CD4-positive, alpha-beta T cell (primary cell): Measurements from ENCODE around the gene ABLIM1. TPM values are rescaled to one million over a fixed set of nuclear protein-coding genes. Genes with fewer than 3 reads are reported as not detected.
A peak's percentile ranks its signal among the peaks of the same experiment; 100 is the strongest.

ENCODE experiments used
- ATAC-seq: fragments of 200-7000 bp; cut with Tn5 transposase; one replicate; pipeline ENCODE4 v1.10.0; 2022; ENCODE audit warnings: mild to moderate bottlenecking; ENCODE audit not compliant: poor library complexity
- CTCF ChIA-PET: fragments of 350-600 bp; sonication (Branson Sonifier 250); formaldehyde crosslinking; loops from one replicate; lab custom pipeline; 2021; ENCODE audit warnings: antibody characterized with exemption, inconsistent platforms; lab: Charles Lee
- POLR2A ChIA-PET: fragments of 350-600 bp; sonication (Branson Sonifier 250); formaldehyde crosslinking; loops from one replicate; lab custom pipeline; 2021; ENCODE audit warnings: antibody characterized with exemption, inconsistent platforms; lab: Charles Lee
- DNase-seq, 14 experiments: peaks; one replicate each; pipeline ENCODE4 v3.0.0-alpha.2; 2013 to 2020; ENCODE audit warnings: mixed read lengths in 2 of 14
- H3K27ac ChIP-seq, 2 donors: one replicate each; pipeline versions ENCODE4 v1.5.1 to v1.7.0; 2013; ENCODE audit warnings: low read length in 2 of 2, low read depth in 1 of 2, mild to moderate bottlenecking in 1 of 2
- H3K27me3 ChIP-seq, 2 experiments: 1 replicate in 1 of 2; 2 replicates in 1 of 2; pipeline versions ENCODE4 v1.6.1 to v1.7.0; 2013; ENCODE audit warnings: low read length in 2 of 2, control low read depth in 1 of 2, mild to moderate bottlenecking in 1 of 2, moderate library complexity in 1 of 2; ENCODE audit not compliant: insufficient read depth in 2 of 2, control insufficient read depth in 1 of 2
- H3K36me3 ChIP-seq: one replicate; pipeline ENCODE4 v1.6.1; 2013; ENCODE audit warnings: low read length, control low read depth; ENCODE audit not compliant: insufficient read depth
- H3K4me1 ChIP-seq: one replicate; pipeline ENCODE4 v1.6.1; 2013; ENCODE audit warnings: low read length, control low read depth; ENCODE audit not compliant: insufficient read depth
- H3K4me3 ChIP-seq: one replicate; pipeline ENCODE4 v1.5.1; 2013; ENCODE audit warnings: mild to moderate bottlenecking, low read length, moderate library complexity
- H3K9me3 ChIP-seq, 2 experiments: 1 replicate in 1 of 2; 2 replicates in 1 of 2; pipeline versions ENCODE4 v1.6.1 to v1.7.0; 2013; ENCODE audit warnings: low read length in 2 of 2, mild to moderate bottlenecking in 2 of 2, control low read depth in 1 of 2, moderate library complexity in 1 of 2; ENCODE audit not compliant: control insufficient read depth in 1 of 2, insufficient read depth in 1 of 2
- H3K27ac Mint-ChIP-seq: one replicate; pipeline ENCODE4 v1.8.0; 2020; ENCODE audit warnings: mixed read lengths
- H3K27me3 Mint-ChIP-seq: one replicate; pipeline ENCODE4 v1.8.0; 2021; ENCODE audit warnings: mixed read lengths
- H3K36me3 Mint-ChIP-seq: one replicate; pipeline ENCODE4 v1.8.0; 2021; ENCODE audit warnings: low read depth, mixed read lengths
- H3K4me1 Mint-ChIP-seq: one replicate; pipeline ENCODE4 v1.8.0; 2021; ENCODE audit warnings: low read depth, mixed read lengths
- H3K4me3 Mint-ChIP-seq: one replicate; pipeline ENCODE4 v1.8.0; 2020; ENCODE audit warnings: mild to moderate bottlenecking, mixed read lengths
- H3K9me3 Mint-ChIP-seq: one replicate; pipeline ENCODE4 v1.8.0; 2020; ENCODE audit warnings: mixed read lengths
- intact Hi-C, 2 experiments: fragments of 100-400 bp; cut with DNase I in 1 of 2; cut with micrococcal nuclease in 1 of 2; formaldehyde crosslinking; loops; one replicate each; pipeline versions ENCODE4 v1.15.1 to v1.9.0; 2023 to 2025; cut with DNase I, micrococcal nuclease
- total RNA-seq, 174 experiments: library from RNA in 2 of 174; stranded (reverse) in 2 of 174; gene quantifications; one replicate each; pipeline ENCODE4 v1.2.3 and lab custom pipeline; 2021 to 2026
- TF ChIP-seq, protein P1 (sequence below): fragments of 200-600 bp; IDR thresholded peaks from one replicate; pipeline ENCODE4 v1.8.0; 2022; ENCODE audit warnings: antibody characterized with exemption, mild to moderate bottlenecking

Gene ABLIM1
- total RNA-seq, 2 experiments from 2014 or later = 217 to 224 TPM

DNA sequence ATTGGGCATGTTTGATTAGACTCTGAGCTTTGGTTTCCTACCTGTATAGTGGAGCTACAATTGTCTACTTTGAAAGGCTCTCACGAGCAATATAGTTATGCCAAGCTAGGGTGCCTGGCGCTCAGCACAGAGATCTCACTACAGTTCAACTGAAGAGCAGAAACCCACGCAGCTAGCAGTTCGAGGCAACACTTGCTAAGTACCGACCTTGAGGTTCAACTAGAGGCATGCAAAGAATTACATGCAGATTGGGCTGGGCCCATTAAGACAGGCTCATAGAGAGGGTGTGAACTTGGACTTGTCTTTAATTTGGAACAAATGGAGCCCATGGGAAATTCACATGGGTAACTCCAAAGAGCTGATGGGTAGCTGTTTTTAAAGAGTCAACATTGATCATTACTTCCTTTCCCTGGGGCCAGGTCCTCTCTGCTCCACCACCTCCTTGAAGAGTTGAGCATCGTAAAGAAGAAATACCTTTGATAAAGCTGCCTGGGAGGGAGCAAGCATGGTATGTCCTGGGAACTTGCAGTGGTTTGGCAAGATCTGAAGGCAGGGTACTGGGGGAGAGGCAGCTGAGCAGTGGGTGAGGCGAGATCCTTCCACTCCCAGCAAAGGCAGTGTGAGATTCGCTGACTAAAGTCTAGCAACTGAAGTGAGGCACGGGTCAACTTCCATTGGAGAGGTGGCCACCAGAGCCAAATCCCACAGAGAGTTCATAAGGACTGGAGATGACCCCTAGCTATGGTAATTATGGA, 228.3 kb downstream of the ABLIM1 start:
- no peaks in the 10 kb centered on the region for H3K27me3 ChIP-seq
- peaks cover 22% of the 10 kb centered on the region for H3K36me3 ChIP-seq
- TF ChIP-seq, protein P1, sequence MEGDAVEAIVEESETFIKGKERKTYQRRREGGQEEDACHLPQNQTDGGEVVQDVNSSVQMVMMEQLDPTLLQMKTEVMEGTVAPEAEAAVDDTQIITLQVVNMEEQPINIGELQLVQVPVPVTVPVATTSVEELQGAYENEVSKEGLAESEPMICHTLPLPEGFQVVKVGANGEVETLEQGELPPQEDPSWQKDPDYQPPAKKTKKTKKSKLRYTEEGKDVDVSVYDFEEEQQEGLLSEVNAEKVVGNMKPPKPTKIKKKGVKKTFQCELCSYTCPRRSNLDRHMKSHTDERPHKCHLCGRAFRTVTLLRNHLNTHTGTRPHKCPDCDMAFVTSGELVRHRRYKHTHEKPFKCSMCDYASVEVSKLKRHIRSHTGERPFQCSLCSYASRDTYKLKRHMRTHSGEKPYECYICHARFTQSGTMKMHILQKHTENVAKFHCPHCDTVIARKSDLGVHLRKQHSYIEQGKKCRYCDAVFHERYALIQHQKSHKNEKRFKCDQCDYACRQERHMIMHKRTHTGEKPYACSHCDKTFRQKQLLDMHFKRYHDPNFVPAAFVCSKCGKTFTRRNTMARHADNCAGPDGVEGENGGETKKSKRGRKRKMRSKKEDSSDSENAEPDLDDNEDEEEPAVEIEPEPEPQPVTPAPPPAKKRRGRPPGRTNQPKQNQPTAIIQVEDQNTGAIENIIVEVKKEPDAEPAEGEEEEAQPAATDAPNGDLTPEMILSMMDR = no peak
- H3K9me3 Mint-ChIP-seq = no peaks in the 10 kb centered on the region
- no peaks in the 10 kb centered on the region for H3K4me1 ChIP-seq
- H3K27ac ChIP-seq = no peak overlapping the region
- no peaks in the 10 kb centered on the region for H3K27me3 Mint-ChIP-seq
- H3K4me3 ChIP-seq = no peak overlapping the region
- ChIA-PET CTCF (no interaction called here), POLR2A (interaction anchor here (0.9 kb wide), 1 partner anchor 18 kb away, joined by 3 read pairs; no protein-coding TSS in a partner anchor)
- no peak for DNase-seq
- H3K36me3 Mint-ChIP-seq = peaks cover 58% of the 10 kb centered on the region
- no peak overlapping the region for H3K4me3 Mint-ChIP-seq
- H3K9me3 ChIP-seq = no peaks in the 10 kb centered on the region
- H3K4me1 Mint-ChIP-seq = peaks cover 6% of the 10 kb centered on the region
- peak overlapping the region; percentile 15 for H3K27ac Mint-ChIP-seq
- intact Hi-C loops = no loop called here
- no peak for ATAC-seq

DNA sequence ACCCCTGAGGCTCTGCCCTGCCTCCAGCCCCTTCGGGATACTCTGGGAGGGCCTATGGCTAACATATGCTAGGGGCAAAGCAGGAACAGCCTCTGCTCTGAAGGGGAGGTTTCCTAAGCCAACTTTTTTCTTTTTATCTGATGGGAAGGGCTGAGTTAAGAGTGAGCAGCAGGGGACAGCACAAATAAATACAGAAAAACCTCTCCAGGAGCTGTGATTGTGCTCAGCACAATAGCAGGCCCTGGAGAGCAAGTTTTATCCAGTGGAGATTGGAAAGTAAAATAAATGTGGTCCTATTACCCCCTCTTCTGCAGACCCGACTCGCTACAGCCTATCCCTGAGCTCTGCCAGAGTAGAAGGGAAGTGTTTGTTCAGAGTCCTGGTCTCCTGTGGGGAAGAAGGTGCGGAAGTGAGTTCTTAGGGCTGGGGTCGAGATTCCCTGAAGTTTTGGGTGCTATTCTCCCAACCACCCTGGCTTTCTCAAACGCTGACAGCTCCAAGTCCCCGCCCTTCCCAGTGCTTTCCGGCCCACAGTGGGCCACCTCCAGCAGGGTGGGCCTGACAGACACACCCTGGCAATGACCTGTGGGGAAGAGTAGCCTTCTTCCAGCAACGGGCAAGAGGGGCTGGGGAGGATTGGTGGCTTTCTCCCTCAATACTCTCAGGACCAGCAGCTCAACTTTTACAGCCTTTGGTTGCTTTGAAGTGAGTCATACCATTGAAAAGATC, 230.8 kb downstream of the ABLIM1 start:
- H3K4me3 Mint-ChIP-seq = no peak overlapping the region
- H3K27me3 Mint-ChIP-seq = no peaks in the 10 kb centered on the region
- H3K4me1 Mint-ChIP-seq = no peaks in the 10 kb centered on the region
- Histone ChIP-seq H3K9me3 (no peaks in the 10 kb centered on the region), H3K4me3 (no peak overlapping the region), H3K27me3 (no peaks in the 10 kb centered on the region), H3K36me3 (peaks cover 4% of the 10 kb centered on the region), H3K27ac (no peak overlapping the region), H3K4me1 (no peaks in the 10 kb centered on the region)
- ChIA-PET POLR2A (interaction anchor here (0.6 kb wide), 1 partner anchor 402 kb away, joined by 3 read pairs; no protein-coding TSS in a partner anchor), CTCF (interaction anchor here (1.1 kb wide), 1 partner anchor 123 kb away, joined by 3 read pairs; no protein-coding TSS in a partner anchor)
- TF ChIP-seq, protein P1 = no peak
- H3K36me3 Mint-ChIP-seq = peaks cover 34% of the 10 kb centered on the region
- DNase-seq (no peak), ATAC-seq (no peak)
- no peaks in the 10 kb centered on the region for H3K9me3 Mint-ChIP-seq
- H3K27ac Mint-ChIP-seq = peak overlapping the region; percentile 4
- intact Hi-C loops = no loop called here

DNA sequence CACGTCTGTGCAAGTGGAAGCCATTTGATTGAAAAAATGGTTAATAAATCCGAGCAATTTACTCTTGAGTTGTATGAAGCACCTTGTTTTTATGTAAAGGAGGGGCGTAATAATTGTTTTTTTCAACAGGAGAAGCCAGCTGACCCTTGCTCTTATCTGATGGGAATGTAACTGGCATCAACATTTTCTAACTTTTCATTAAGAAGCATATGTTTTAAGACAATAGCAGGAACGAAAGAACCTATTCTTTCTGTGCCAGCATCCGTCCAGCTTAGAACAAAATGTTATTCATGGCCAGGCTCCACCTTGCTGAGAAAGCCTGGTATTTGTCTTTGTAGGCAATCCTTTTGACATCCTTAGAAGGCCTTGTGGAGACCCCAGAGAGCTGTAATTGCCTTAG, 231.6 kb downstream of the ABLIM1 start:
- no peak for ATAC-seq
- H3K27me3 Mint-ChIP-seq = no peaks in the 10 kb centered on the region
- no peak overlapping the region for H3K27ac Mint-ChIP-seq
- peaks cover 25% of the 10 kb centered on the region for H3K36me3 Mint-ChIP-seq
- H3K9me3 ChIP-seq = no peaks in the 10 kb centered on the region
- H3K36me3 ChIP-seq = no peaks in the 10 kb centered on the region
- H3K27me3 ChIP-seq = no peaks in the 10 kb centered on the region
- TF ChIP-seq, protein P1 = no peak
- H3K9me3 Mint-ChIP-seq = no peaks in the 10 kb centered on the region
- no peak overlapping the region for H3K4me3 Mint-ChIP-seq
- POLR2A ChIA-PET = no interaction called here
- no peak for DNase-seq
- intact Hi-C loops = no loop called here
- H3K4me1 ChIP-seq = no peaks in the 10 kb centered on the region
- H3K4me1 Mint-ChIP-seq = no peaks in the 10 kb centered on the region
- CTCF ChIA-PET = no interaction called here
- H3K27ac ChIP-seq = no peak overlapping the region
- no peak overlapping the region for H3K4me3 ChIP-seq
